DMS114 treated with DMSO at 0.1 percent for 48 hours (cell line): ENCODE measurements around the gene TERB2.
"Not testable (repeated sequence)": the region's sequence is repeated elsewhere in the genome, so short reads cannot be mapped to it uniquely, and the experiment has no call there.

ENCODE experiments used
- DNase-seq: peaks from one replicate; lab custom pipeline; 2025; ENCODE audit not compliant: unreplicated experiment; lab: John Stamatoyannopoulos, UW

TERB2 gene

GRCh38 chr15:44956388-44956787 lies at the start of gene TERB2:
Gene TERB2, plus strand, starts transcription at chr15:44956687. Its CDS starts 32 bp downstream, at chr15:44956719.
- DNase-seq, result no peak

GRCh38 chr15:44909423-44909822 lies 47.1 kb upstream of the TERB2 start:
- no peak for DNase-seq

- no peak for DNase-seq
Observed at GRCh38 chr15:44910981-44911625, 45.4 kb upstream of the TERB2 start.

- not testable (repeated sequence) for DNase-seq
Observed at GRCh38 chr15:44912186-44912585, 44.3 kb upstream of the TERB2 start.

GRCh38 chr15:44912974-44913448 lies 43.5 kb upstream of the TERB2 start:
- DNase-seq, result not testable (repeated sequence)

- no peak for DNase-seq
Observed at GRCh38 chr15:44918136-44918535, 38.4 kb upstream of the TERB2 start.

- not testable (repeated sequence) for DNase-seq
Observed at GRCh38 chr15:44928658-44929057, 27.8 kb upstream of the TERB2 start.

- DNase-seq, result not testable (repeated sequence)
Observed at GRCh38 chr15:44930283-44930682, 26.2 kb upstream of the TERB2 start.

GRCh38 chr15:44958302-44958701 lies 1.8 kb downstream of the TERB2 start:
- DNase-seq, result not testable (repeated sequence)

- DNase-seq, result no peak
Observed at GRCh38 chr15:44968475-44968874, 12.0 kb downstream of the TERB2 start.

- no peak for DNase-seq
Observed at GRCh38 chr15:44971036-44971435, 14.5 kb downstream of the TERB2 start.

- not testable (repeated sequence) for DNase-seq
Observed at GRCh38 chr15:44976183-44976582, 19.7 kb downstream of the TERB2 start.

- DNase-seq, result not testable (repeated sequence)
Observed at GRCh38 chr15:44977781-44978180, 21.3 kb downstream of the TERB2 start.

GRCh38 chr15:44979617-44980339 lies 23.3 kb downstream of the TERB2 start:
- not testable (repeated sequence) for DNase-seq

- not testable (repeated sequence) for DNase-seq
Observed at GRCh38 chr15:44984144-44984543, 27.7 kb downstream of the TERB2 start.

- not testable (repeated sequence) for DNase-seq
Observed at GRCh38 chr15:44986346-44987055, 30.0 kb downstream of the TERB2 start.

GRCh38 chr15:44987711-44988110 lies 31.2 kb downstream of the TERB2 start:
- DNase-seq, result not testable (repeated sequence)

- not testable (repeated sequence) for DNase-seq
Observed at GRCh38 chr15:44988184-44988869, 31.8 kb downstream of the TERB2 start.

GRCh38 chr15:44988870-44989219 lies 32.4 kb downstream of the TERB2 start:
- not testable (repeated sequence) for DNase-seq

GRCh38 chr15:44997632-44998031 lies 41.1 kb downstream of the TERB2 start:
- DNase-seq, result not testable (repeated sequence)

- DNase-seq, result no peak
Observed at GRCh38 chr15:44999105-44999504, 42.6 kb downstream of the TERB2 start.
